Body of pancreas (tissue), 4 donors: ENCODE data around the gene CLBA1. TPM values are rescaled to one million over a fixed set of nuclear protein-coding genes. Genes with fewer than 3 reads are reported as not detected.

Source experiments
- ATAC-seq: fragments of 150-250 bp; one replicate; pipeline ENCODE4 v1.9.1; 2016
- DNase-seq, 4 donors: peaks; one replicate each; pipeline ENCODE4 v3.0.0-alpha.2; 2019
- H3K27ac ChIP-seq, 4 donors: fragments of 200-600 bp; sonication (generic); 1 replicate in 3 of 4; 2 replicates in 1 of 4; pipeline versions ENCODE4 v1.5.1 to v1.6.1; 2016 to 2019; ENCODE audit warnings: mild to moderate bottlenecking in 1 of 4, mixed read lengths in 1 of 4, moderate library complexity in 1 of 4
- H3K27me3 ChIP-seq, 2 donors: fragments of 200-600 bp; sonication (generic); one replicate each; pipeline ENCODE4 v1.6.0; 2016; ENCODE audit warnings: mild to moderate bottlenecking in 1 of 2
- H3K36me3 ChIP-seq, 2 donors: fragments of 200-600 bp; sonication (generic); replicated peaks in 1 of 2; 2 replicates each; pipeline ENCODE4 v1.5.1; 2016; ENCODE audit warnings: low read depth in 2 of 2; ENCODE audit not compliant: insufficient read depth in 1 of 2
- H3K4me1 ChIP-seq: fragments of 200-600 bp; sonication (generic); one replicate; pipeline ENCODE4 v1.6.0; 2016
- H3K4me3 ChIP-seq, 2 donors: fragments of 200-600 bp; sonication (generic); 1 replicate in 1 of 2; 2 replicates in 1 of 2; pipeline ENCODE4 v1.5.1; 2016 to 2019
- H3K9me3 ChIP-seq, 3 donors: fragments of 200-600 bp; sonication (generic); 1 replicate in 2 of 3; 2 replicates in 1 of 3; pipeline ENCODE4 v1.5.1; 2016
- POLR2A ChIP-seq, 3 donors: fragments of 450-650 bp; IDR thresholded peaks; one replicate each; pipeline ENCODE4 v1.6.1; 2016; ENCODE audit warnings: antibody characterized with exemption in 3 of 3, mild to moderate bottlenecking in 2 of 3
- WGBS, 2 donors: methylation state at CpG; one replicate each; pipeline ENCODE4 v1.1.5; 2017; 5-methylcytosine and 5-hydroxymethylcytosine counted together
- intact Hi-C: fragments of 100-400 bp; cut with DNase I; formaldehyde crosslinking; loops from one replicate; pipeline ENCODE4 v1.15.1; 2023
- total RNA-seq, 2 donors: library from RNA; depleted of rRNA; stranded (reverse); fragments of >200 nt; gene quantifications; one replicate each; pipeline ENCODE4 v1.1.0, GENCODE V29; 2016
- TF ChIP-seq, protein P1 (sequence below), 7 experiments: fragments of 450-650 bp in 4 of 7; fragments of 200-600 bp in 3 of 7; sonication (generic) in 3 of 7; IDR thresholded peaks; one replicate each; pipeline ENCODE4 v1.5.1; 2016 to 2019; ENCODE audit warnings: antibody characterized with exemption in 7 of 7

The CLBA1 gene
- total RNA-seq, 2 donors from 2014 or later = 8.6 to 21.1 TPM

DNA sequence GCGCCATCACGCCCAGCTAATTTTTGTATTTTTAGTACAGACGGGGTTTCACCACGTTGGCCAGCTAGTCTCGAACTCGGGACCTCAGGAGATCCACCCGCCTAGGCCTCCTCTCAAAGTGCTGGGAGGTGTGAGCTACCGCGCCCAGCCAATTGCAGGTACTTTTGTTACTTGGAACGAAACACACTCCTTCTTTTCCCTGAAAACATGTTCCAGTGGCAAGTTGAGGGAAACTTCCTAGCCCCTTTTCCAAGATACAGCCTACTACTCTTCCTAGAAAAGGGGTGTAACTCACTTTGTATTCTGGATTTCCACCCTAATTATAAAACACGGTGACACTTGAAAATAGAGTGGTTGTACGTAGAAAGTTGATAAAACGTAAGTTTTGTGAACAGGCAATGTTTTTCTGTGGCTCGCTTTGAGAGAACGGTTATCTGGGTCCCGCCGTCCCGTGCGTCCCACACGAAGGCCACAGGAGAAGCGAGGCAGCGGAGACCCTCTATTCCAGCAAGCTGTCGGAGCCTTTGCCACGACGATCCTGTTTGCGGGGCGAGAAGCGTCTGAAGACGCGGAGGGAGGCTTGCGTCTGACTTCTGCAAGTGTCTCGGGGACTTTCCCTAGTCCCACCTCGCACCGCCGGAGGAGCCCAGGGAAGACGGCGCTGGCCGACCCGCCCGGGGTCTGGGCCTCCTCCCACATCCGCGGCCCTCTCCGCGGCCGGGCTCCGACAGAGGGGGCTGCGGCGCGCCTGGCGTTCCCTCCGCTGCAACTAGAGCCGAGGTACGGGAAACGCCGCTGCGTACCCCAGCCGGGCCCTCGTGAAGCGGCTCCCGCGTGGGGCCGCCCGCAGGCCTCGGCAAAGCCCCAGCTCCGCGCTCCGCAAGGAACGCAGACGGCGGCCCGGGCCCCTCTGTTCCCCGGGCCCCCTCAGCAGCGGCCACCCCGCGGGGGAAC lies 34.5 kb downstream of the CLBA1 start:
- intact Hi-C loops = no loop called here

DNA sequence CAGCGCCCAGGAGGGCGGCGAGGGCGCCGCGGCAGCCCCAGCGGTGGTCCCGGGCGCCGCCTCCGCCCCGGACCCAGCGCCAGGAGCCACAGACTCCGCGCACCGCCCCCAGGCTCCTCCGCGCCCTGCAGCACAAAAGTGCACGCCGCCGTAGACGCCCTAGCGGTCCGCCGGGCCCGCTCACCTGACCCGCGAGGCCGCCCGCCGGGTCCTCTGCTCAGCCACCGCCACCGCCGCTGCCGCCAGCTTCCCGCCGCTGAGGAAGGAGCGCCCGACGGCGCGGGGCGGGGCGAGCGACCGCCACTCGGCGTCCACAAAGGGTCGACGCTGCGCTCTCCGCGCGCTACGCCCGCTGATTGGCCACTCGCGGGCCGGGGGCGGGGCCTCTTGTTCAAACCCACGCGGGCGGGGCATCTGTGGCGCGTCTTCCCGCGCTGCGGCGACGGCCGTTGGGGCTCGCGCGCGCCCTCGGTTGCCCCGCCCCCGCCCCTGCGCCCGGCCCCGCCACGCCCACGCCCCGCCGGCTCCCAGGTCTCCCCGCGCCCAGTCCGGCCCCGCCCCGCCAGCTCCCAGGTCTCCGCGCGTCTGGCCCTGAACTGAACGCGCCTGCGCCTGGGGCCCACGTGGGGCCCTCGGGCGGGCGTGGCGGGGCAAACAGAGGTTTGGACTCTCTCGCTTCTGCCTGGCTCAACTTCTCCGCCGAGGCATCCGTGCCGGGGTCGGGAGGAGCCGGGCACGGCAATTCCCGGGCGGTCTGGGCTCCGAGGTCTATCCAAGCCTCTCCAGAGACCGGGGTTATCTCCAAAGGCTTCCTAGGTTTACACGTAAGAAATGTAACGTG lies 35.4 kb downstream of the CLBA1 start, which contains the start of gene CDCA4:
TSS of gene CDCA4 (minus strand) at position 269 of the 841 bp plus-strand sequence. CDS start 9,154 bp downstream, outside the sequence.
- Histone ChIP-seq H3K27me3 (no peaks in the 10 kb centered on the region), H3K4me1 (peaks cover 32% of the 10 kb centered on the region), H3K9me3 (no peaks in the 10 kb centered on the region), H3K36me3 (no peaks in the 10 kb centered on the region), H3K27ac (peak within 1 kb of the TSS; percentile 40 to 84 (median 68)), H3K4me3 (peak within 1 kb of the TSS; percentile 32 to 58)
- 1 to 2% methylated on average over 7 to 81 of the region's 115 CpGs for WGBS, 2 donors
- TF ChIP-seq, protein P1, sequence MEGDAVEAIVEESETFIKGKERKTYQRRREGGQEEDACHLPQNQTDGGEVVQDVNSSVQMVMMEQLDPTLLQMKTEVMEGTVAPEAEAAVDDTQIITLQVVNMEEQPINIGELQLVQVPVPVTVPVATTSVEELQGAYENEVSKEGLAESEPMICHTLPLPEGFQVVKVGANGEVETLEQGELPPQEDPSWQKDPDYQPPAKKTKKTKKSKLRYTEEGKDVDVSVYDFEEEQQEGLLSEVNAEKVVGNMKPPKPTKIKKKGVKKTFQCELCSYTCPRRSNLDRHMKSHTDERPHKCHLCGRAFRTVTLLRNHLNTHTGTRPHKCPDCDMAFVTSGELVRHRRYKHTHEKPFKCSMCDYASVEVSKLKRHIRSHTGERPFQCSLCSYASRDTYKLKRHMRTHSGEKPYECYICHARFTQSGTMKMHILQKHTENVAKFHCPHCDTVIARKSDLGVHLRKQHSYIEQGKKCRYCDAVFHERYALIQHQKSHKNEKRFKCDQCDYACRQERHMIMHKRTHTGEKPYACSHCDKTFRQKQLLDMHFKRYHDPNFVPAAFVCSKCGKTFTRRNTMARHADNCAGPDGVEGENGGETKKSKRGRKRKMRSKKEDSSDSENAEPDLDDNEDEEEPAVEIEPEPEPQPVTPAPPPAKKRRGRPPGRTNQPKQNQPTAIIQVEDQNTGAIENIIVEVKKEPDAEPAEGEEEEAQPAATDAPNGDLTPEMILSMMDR (IDR thresholded peaks at IDR 0.05) = peak in 2 of 7 experiments; percentile 10 to 27
- peak; percentile 41 to 81 (median 79) for TF ChIP-seq POLR2A (IDR thresholded peaks at IDR 0.05)
- DNase-seq = peak; percentile 97 to 99 (median 98)
- intact Hi-C loops = no loop called here
- peak; percentile 96 for ATAC-seq

More for the DNA sequence above, 34.5 kb downstream of the CLBA1 start:
- DNase-seq (peak; percentile 16 to 34 (median 29)), ATAC-seq (peak; percentile 2)
- Histone ChIP-seq H3K9me3 (no peaks in the 10 kb centered on the region), H3K4me1 (peaks cover 32% of the 10 kb centered on the region), H3K27me3 (no peaks in the 10 kb centered on the region), H3K36me3 (no peaks in the 10 kb centered on the region), H3K4me3 (peak overlapping the region; percentile 32 to 58), H3K27ac (peak overlapping the region in 3 of 4 donors; percentile 65 to 84 (median 72))
- TF ChIP-seq, protein P1 (IDR thresholded peaks at IDR 0.05) = no peak
- no peak for TF ChIP-seq POLR2A (IDR thresholded peaks at IDR 0.05)
- WGBS, 2 donors = 9 to 27% methylated on average over 22 to 66 of the region's 75 CpGs

DNA sequence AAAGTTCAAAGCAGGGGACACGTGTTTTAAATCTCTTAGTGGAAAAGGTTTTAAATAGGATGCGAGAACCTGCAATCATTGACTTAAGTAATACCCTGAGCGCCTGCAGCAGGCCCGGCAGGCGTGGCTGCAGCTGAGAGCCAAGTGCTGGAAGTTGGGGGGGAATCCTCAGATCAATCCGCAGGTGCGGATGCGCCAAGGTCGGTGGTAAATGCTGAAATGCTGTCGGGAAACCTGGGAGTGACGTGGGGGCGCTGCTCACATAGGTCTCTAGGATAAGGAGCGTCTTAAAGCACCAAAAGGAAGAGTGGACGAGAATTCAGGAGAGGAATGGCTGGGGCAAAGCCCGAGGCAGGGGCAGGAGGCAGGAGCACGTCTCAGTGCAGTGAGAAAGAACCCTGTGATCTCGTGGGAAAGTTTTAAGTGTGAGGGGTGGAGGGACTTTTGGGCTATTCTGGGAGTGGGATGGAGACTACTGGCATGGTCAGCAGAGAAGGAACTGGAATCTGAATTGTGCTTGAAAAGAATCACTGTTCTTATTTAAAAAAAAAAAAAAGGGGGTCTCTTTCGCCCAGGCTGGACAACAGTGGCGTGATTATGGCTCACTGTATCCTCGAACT lies 36.2 kb downstream of the CLBA1 start:
- H3K27me3 ChIP-seq = no peaks in the 10 kb centered on the region
- H3K27ac ChIP-seq = peak overlapping the region; percentile 40 to 76 (median 60)
- no peak for ATAC-seq
- DNase-seq = peak; percentile 31 to 47 (median 41)
- WGBS, 2 donors = 7 to 8% methylated on average over 19 to 20 of the region's 20 CpGs
- H3K9me3 ChIP-seq = no peaks in the 10 kb centered on the region
- TF ChIP-seq, protein P1 (IDR thresholded peaks at IDR 0.05) = no peak
- peak in 1 of 3 donors; percentile 10 for TF ChIP-seq POLR2A (IDR thresholded peaks at IDR 0.05)
- H3K36me3 ChIP-seq = no peaks in the 10 kb centered on the region
- H3K4me3 ChIP-seq = peak overlapping the region; percentile 14 to 31
- intact Hi-C loops = no loop called here
- peaks cover 32% of the 10 kb centered on the region for H3K4me1 ChIP-seq

DNA sequence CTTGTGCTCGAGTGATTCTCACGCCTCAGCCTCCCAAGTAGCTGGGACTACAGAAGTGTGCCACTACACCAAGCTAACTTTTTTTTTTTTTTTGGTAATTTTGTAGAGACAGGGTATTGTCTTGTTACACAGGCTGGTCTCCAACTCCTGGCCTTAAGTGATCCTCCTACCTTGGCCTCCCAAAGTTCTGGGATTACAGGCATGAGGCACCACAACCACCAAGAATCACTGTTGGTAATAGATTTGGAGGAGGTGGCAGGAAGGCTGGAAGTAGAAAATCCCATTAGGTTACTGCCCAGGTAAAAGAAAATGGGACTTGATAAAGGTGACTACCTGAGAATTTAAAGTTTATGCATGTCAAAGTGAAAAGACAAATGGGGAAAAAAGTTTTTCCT lies 36.7 kb downstream of the CLBA1 start:
- TF ChIP-seq, protein P1 (IDR thresholded peaks at IDR 0.05) = no peak
- no peak for TF ChIP-seq POLR2A (IDR thresholded peaks at IDR 0.05)
- no peak overlapping the region for H3K4me3 ChIP-seq

More for the DNA sequence above, 36.7 kb downstream of the CLBA1 start:
- H3K9me3 ChIP-seq = no peaks in the 10 kb centered on the region
- 59 to 66% methylated on average over 2 of the region's 2 CpGs for WGBS, 2 donors
- ATAC-seq = no peak
- H3K27ac ChIP-seq = no peak overlapping the region
- H3K36me3 ChIP-seq = no peaks in the 10 kb centered on the region
- no peak for DNase-seq
- H3K27me3 ChIP-seq = no peaks in the 10 kb centered on the region
- peaks cover 32% of the 10 kb centered on the region for H3K4me1 ChIP-seq
- intact Hi-C loops = no loop called here
